IMR-90 (cell line): Measurements from ENCODE around the gene XPO4.

Experiments used
- CEBPB ChIP-seq: IDR thresholded peaks from 2 replicates; pipeline ENCODE4 v1.6.1; 2012; ENCODE audit warnings: low read depth, low read length, improper control_type of control experiment
- FOS ChIP-seq: fragments of 150-350 bp; IDR thresholded peaks from 2 replicates; pipeline ENCODE4 v1.6.1; 2016; ENCODE audit warnings: low read depth, low read length
- POLR2A ChIP-seq: IDR thresholded peaks from 2 replicates; pipeline ENCODE4 v1.6.1; 2012; ENCODE audit warnings: mild to moderate bottlenecking, low read depth, low read length
- RAD21 ChIP-seq: IDR thresholded peaks from 2 replicates; pipeline ENCODE4 v1.6.1; 2012; ENCODE audit warnings: low read length, improper control_type of control experiment
- RCOR1 ChIP-seq: IDR thresholded peaks from 2 replicates; pipeline ENCODE4 v1.6.1; 2012; ENCODE audit warnings: mild to moderate bottlenecking, low read length, improper control_type of control experiment; ENCODE audit not compliant: insufficient replicate concordance
- RFX5 ChIP-seq: IDR thresholded peaks from 2 replicates; pipeline ENCODE4 v1.8.0; 2012; ENCODE audit warnings: low read depth, mild to moderate bottlenecking, low read length, moderate library complexity
- TF ChIP-seq, protein P1 (sequence below): conservative IDR thresholded peaks from 2 replicates; pipeline ENCODE4 v1.5.1; 2012; ENCODE audit warnings: mild to moderate bottlenecking, low read depth, low read length, improper control_type of control experiment

DNA sequence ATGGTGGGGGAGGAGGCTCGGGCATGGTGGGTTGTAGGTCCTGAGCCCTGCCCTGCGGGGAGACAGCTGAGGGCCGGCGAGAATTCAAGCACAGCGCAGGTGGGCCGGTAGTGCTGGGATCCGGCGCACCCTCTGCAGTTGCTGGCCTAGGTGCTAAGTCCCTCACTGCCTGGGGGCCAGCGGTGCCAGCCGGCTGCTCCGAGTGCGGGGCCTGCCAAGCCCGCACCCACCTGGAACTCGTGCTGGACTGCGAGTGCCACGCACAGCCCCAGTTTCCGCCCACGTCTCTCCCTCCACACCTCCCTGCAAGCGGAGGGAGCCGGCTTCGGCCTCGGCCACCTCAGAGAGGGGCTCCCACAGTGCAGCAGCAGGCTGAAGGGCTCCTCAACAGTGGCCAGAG is 162.5 kb downstream of the XPO4 start:
- TF ChIP-seq, protein P1, sequence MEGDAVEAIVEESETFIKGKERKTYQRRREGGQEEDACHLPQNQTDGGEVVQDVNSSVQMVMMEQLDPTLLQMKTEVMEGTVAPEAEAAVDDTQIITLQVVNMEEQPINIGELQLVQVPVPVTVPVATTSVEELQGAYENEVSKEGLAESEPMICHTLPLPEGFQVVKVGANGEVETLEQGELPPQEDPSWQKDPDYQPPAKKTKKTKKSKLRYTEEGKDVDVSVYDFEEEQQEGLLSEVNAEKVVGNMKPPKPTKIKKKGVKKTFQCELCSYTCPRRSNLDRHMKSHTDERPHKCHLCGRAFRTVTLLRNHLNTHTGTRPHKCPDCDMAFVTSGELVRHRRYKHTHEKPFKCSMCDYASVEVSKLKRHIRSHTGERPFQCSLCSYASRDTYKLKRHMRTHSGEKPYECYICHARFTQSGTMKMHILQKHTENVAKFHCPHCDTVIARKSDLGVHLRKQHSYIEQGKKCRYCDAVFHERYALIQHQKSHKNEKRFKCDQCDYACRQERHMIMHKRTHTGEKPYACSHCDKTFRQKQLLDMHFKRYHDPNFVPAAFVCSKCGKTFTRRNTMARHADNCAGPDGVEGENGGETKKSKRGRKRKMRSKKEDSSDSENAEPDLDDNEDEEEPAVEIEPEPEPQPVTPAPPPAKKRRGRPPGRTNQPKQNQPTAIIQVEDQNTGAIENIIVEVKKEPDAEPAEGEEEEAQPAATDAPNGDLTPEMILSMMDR: no peak
- TF ChIP-seq POLR2A: no peak
- no peak for TF ChIP-seq CEBPB
- TF ChIP-seq RCOR1: no peak
- TF ChIP-seq FOS: no peak
- TF ChIP-seq RAD21: no peak
- TF ChIP-seq RFX5: no peak
